OCI-LY1 (cell line): ENCODE results near the gene STEAP2.

Experiments
- H2AFZ ChIP-seq: fragments of 200-600 bp; sonication (generic), shearing (Covaris generic); 2 replicates; pipeline ENCODE4 v1.6.0; 2014; ENCODE audit warnings: antibody characterized with exemption, mild to moderate bottlenecking, low read length
- H3F3A ChIP-seq: fragments of 200-600 bp; sonication (generic), shearing (Covaris generic); 2 replicates; pipeline ENCODE4 v1.6.0; 2014; ENCODE audit warnings: mild to moderate bottlenecking, antibody characterized with exemption, low read length, moderate library complexity; ENCODE audit not compliant: insufficient read depth
- H3K27ac ChIP-seq: fragments of 200-600 bp; sonication (generic); 2 replicates; pipeline ENCODE4 v1.5.1; 2014; ENCODE audit warnings: low read length, mixed run types, mild to moderate bottlenecking, low read depth; ENCODE audit not compliant: poor library complexity, severe bottlenecking
- H3K27me3 ChIP-seq: fragments of 200-600 bp; sonication (generic); 2 replicates; pipeline ENCODE4 v1.6.0; 2014; ENCODE audit warnings: antibody characterized with exemption, mild to moderate bottlenecking, low read length, moderate library complexity; ENCODE audit not compliant: insufficient read depth
- H3K36me3 ChIP-seq: fragments of 200-600 bp; sonication (generic); 2 replicates; pipeline ENCODE4 v1.6.1; 2014; ENCODE audit warnings: mild to moderate bottlenecking, antibody characterized with exemption, low read length, moderate library complexity, mixed read lengths; ENCODE audit not compliant: insufficient read depth
- H3K4me1 ChIP-seq: fragments of 200-600 bp; sonication (generic); 2 replicates; pipeline ENCODE4 v1.5.1; 2014; ENCODE audit warnings: mild to moderate bottlenecking, low read length, moderate library complexity; ENCODE audit not compliant: insufficient read depth, severe bottlenecking
- H3K4me2 ChIP-seq: fragments of 200-600 bp; sonication (generic), shearing (Covaris generic); 2 replicates; pipeline ENCODE4 v1.6.1; 2014; ENCODE audit warnings: low read length
- H3K4me3 ChIP-seq: fragments of 200-600 bp; sonication (generic); 2 replicates; pipeline ENCODE4 v1.5.1; 2014; ENCODE audit warnings: low read length, low read depth, mild to moderate bottlenecking, mixed read lengths; ENCODE audit not compliant: poor library complexity, severe bottlenecking
- H3K79me2 ChIP-seq: fragments of 200-600 bp; shearing (Covaris generic); 2 replicates; pipeline ENCODE4 v1.6.1; 2016; ENCODE audit warnings: mixed run types, low read length, mixed read lengths; ENCODE audit not compliant: insufficient read depth
- H3K9ac ChIP-seq: fragments of 200-600 bp; sonication (generic), shearing (Covaris generic); 2 replicates; pipeline ENCODE4 v1.6.1; 2014; ENCODE audit warnings: mild to moderate bottlenecking, low read length, mixed read lengths
- H3K9me2 ChIP-seq: fragments of 200-600 bp; sonication (generic), shearing (Covaris generic); 2 replicates; pipeline ENCODE4 v1.6.1; 2014; ENCODE audit warnings: low read depth, mild to moderate bottlenecking, low read length, mixed read lengths
- H3K9me3 ChIP-seq: fragments of 200-600 bp; shearing (Covaris generic); 2 replicates; pipeline ENCODE4 v1.6.1; 2014; ENCODE audit warnings: low read length, mixed read lengths
- H4K20me1 ChIP-seq: fragments of 200-600 bp; sonication (generic), shearing (Covaris generic); 2 replicates; pipeline ENCODE4 v1.6.0; 2016; ENCODE audit warnings: mild to moderate bottlenecking, low read length; ENCODE audit not compliant: insufficient read depth
- EZH2 ChIP-seq: fragments of 200-600 bp; sonication (generic), shearing (Covaris generic); IDR thresholded peaks from 2 replicates; pipeline ENCODE4 v1.8.0; 2017; ENCODE audit warnings: borderline replicate concordance, mixed run types, mild to moderate bottlenecking, antibody characterized with exemption, low read length, moderate library complexity, mixed read lengths
- TF ChIP-seq, protein P1 (sequence below): fragments of 200-600 bp; sonication (generic), shearing (Covaris generic); IDR thresholded peaks from 2 replicates; pipeline ENCODE4 v1.5.1; 2017; ENCODE audit warnings: mild to moderate bottlenecking, antibody characterized with exemption, low read length, moderate library complexity, mixed read lengths

STEAP2 gene

DNA sequence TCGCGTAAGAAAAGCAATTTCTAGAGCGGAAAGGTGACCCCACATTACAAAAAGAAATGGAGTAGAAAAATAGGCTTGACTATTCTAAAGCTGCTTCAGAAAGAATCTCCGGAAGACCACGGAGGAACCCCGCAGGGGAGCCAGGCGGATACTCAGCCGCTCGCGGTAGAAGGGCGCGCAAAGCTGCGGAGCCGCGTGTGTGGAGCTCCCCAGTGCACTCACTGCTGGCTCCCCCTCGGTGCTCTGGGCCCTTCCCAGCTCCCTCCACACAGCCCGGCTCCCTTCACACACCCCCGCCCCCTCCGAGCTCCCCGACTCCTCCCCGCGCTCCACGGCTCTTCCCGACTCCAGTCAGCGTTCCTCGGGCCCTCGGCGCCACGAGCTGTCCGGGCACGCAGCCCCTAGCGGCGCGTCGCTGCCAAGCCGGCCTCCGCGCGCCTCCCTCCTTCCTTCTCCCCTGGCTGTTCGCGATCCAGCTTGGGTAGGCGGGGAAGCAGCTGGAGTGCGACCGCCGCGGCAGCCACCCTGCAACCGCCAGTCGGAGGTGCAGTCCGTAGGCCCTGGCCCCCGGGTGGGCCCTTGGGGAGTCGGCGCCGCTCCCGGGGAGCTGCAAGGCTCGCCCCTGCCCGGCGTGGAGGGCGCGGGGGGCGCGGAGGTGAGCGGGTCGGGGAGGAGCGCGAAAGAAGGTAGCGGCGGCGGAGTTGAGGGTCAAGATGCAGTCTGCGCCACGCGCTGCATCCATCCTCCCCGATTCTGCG lies at the start of gene STEAP2:
TSS of gene STEAP2 (plus strand) at position 350 of the 758 bp plus-strand sequence. CDS start 13,343 bp downstream, outside the sequence.
- H3K4me1 ChIP-seq, result no peaks in the 10 kb centered on the region
- no peak within 1 kb of the TSS for H3K4me3 ChIP-seq
- H3K36me3 ChIP-seq, result no peaks in the 10 kb centered on the region
- H3K27ac ChIP-seq, result no peak within 1 kb of the TSS
- H3K4me2 ChIP-seq, result no peak within 1 kb of the TSS
- no peaks in the 10 kb centered on the region for H4K20me1 ChIP-seq
- H3K9me2 ChIP-seq, result no peaks in the 10 kb centered on the region; the same call in 1 of the 2 replicates
- no peaks in the 10 kb centered on the region for H3F3A ChIP-seq
- H3K27me3 ChIP-seq, result no peaks in the 10 kb centered on the region
- H3K9me3 ChIP-seq, result no peaks in the 10 kb centered on the region
- no peaks in the 10 kb centered on the region for H3K79me2 ChIP-seq
- H3K9ac ChIP-seq, result no peak within 1 kb of the TSS
- H2AFZ ChIP-seq, result no peak within 1 kb of the TSS
- no peak for TF ChIP-seq EZH2
- TF ChIP-seq, protein P1, sequence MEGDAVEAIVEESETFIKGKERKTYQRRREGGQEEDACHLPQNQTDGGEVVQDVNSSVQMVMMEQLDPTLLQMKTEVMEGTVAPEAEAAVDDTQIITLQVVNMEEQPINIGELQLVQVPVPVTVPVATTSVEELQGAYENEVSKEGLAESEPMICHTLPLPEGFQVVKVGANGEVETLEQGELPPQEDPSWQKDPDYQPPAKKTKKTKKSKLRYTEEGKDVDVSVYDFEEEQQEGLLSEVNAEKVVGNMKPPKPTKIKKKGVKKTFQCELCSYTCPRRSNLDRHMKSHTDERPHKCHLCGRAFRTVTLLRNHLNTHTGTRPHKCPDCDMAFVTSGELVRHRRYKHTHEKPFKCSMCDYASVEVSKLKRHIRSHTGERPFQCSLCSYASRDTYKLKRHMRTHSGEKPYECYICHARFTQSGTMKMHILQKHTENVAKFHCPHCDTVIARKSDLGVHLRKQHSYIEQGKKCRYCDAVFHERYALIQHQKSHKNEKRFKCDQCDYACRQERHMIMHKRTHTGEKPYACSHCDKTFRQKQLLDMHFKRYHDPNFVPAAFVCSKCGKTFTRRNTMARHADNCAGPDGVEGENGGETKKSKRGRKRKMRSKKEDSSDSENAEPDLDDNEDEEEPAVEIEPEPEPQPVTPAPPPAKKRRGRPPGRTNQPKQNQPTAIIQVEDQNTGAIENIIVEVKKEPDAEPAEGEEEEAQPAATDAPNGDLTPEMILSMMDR, result no peak

DNA sequence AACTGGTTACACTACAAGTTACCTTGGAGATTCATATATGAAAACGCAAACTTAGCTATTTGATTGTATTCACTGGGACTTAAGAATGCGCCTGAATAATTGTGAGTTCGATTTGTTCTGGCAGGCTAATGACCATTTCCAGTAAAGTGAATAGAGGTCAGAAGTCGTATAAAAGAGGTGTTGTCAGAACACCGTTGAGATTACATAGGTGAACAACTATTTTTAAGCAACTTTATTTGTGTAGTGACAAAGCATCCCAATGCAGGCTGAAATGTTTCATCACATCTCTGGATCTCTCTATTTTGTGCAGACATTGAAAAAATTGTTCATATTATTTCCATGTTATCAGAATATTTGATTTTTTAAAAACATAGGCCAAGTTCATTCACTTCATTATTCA lies 48.0 kb upstream of the STEAP2 start:
- Histone ChIP-seq H3F3A (no peaks in the 10 kb centered on the region), H3K4me1 (no peaks in the 10 kb centered on the region), H3K9ac (no peak overlapping the region), H3K9me3 (no peaks in the 10 kb centered on the region), H3K4me3 (no peak overlapping the region), H4K20me1 (no peaks in the 10 kb centered on the region), H3K27ac (no peak overlapping the region), H3K4me2 (no peak overlapping the region), H3K36me3 (no peaks in the 10 kb centered on the region), H3K79me2 (no peaks in the 10 kb centered on the region), H2AFZ (no peak overlapping the region), H3K27me3 (no peaks in the 10 kb centered on the region), H3K9me2 (no peaks in the 10 kb centered on the region)
- no peak for TF ChIP-seq EZH2
- TF ChIP-seq, protein P1, result no peak

DNA sequence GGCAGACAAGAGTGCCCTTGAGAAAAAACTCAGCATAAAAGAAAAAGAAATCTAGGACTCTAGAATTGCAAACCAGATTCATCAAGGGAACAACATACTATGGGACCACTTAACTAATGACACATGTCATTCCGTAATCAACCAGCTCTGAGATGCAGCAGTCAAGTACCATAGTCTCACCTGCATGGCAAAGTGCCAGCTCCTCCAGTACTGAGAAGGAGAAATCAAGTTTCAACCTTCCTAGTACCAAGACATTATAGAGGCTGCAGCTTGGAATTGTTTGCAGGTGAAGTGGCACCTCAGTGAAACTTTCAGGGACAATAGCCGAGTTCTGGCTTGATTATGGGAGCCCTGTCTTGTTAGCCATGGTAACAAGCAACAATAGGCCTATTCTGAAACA lies 45.8 kb upstream of the STEAP2 start:
- Histone ChIP-seq H3K79me2 (no peaks in the 10 kb centered on the region), H3K9ac (no peak overlapping the region), H4K20me1 (no peaks in the 10 kb centered on the region), H3K4me2 (no peak overlapping the region), H3K9me2 (no peaks in the 10 kb centered on the region; the same call in 1 of the 2 replicates), H3K4me3 (no peak overlapping the region), H3K4me1 (no peaks in the 10 kb centered on the region), H3K36me3 (no peaks in the 10 kb centered on the region), H3K27ac (no peak overlapping the region), H3K27me3 (no peaks in the 10 kb centered on the region), H2AFZ (no peak overlapping the region), H3K9me3 (no peaks in the 10 kb centered on the region), H3F3A (no peaks in the 10 kb centered on the region)
- TF ChIP-seq, protein P1, result no peak
- TF ChIP-seq EZH2, result no peak
